HG03442 (cell line): ENCODE measurements around the gene LNX1.
"Not testable (repeated sequence)": the region's sequence is repeated elsewhere in the genome, so short reads cannot be mapped to it uniquely, and the experiment has no call there.

ENCODE experiments used
- ATAC-seq: cut with Tn5 transposase; IDR thresholded peaks from one replicate; pipeline ENCODE4 v1.9.1; 2021; ENCODE audit warnings: mild to moderate bottlenecking, moderate library complexity; ENCODE audit not compliant: unreplicated experiment

The LNX1 gene

GRCh38 chr4:53476232-53477037, 114.9 kb downstream of the LNX1 start:
- no peak for ATAC-seq

- not testable (repeated sequence) for ATAC-seq
Measured at GRCh38 chr4:53466576-53466975, 124.7 kb downstream of the LNX1 start.

- no peak for ATAC-seq
Measured at GRCh38 chr4:53465891-53466290, 125.4 kb downstream of the LNX1 start.

- no peak for ATAC-seq
Measured at GRCh38 chr4:53465281-53465680, 126.0 kb downstream of the LNX1 start.

- ATAC-seq: no peak
Measured at GRCh38 chr4:53463340-53463739, 127.9 kb downstream of the LNX1 start.

- ATAC-seq: no peak
Measured at GRCh38 chr4:53461244-53461643, 130.0 kb downstream of the LNX1 start.

- no peak for ATAC-seq
Measured at GRCh38 chr4:53459548-53459947, 131.7 kb downstream of the LNX1 start.

- no peak for ATAC-seq
Measured at GRCh38 chr4:53456178-53456577, 135.1 kb downstream of the LNX1 start.

- ATAC-seq: no peak
Measured at GRCh38 chr4:53455766-53456165, 135.5 kb downstream of the LNX1 start.

GRCh38 chr4:53453385-53453784, 137.9 kb downstream of the LNX1 start:
- no peak for ATAC-seq

- ATAC-seq: no peak
Measured at GRCh38 chr4:53450773-53451172, 140.5 kb downstream of the LNX1 start.

GRCh38 chr4:53444954-53445353, 146.3 kb downstream of the LNX1 start:
- no peak for ATAC-seq

GRCh38 chr4:53441564-53441963, 149.7 kb downstream of the LNX1 start:
- no peak for ATAC-seq

GRCh38 chr4:53436251-53436650, 155.0 kb downstream of the LNX1 start:
- ATAC-seq: no peak

- peak; percentile 88 for ATAC-seq
Measured at GRCh38 chr4:53432528-53433424, 158.5 kb downstream of the LNX1 start.

- no peak for ATAC-seq
Measured at GRCh38 chr4:53431052-53431451, 160.2 kb downstream of the LNX1 start.

GRCh38 chr4:53427366-53427765, 163.9 kb downstream of the LNX1 start:
- no peak for ATAC-seq

- no peak for ATAC-seq
Measured at GRCh38 chr4:53424280-53424679, 167.0 kb downstream of the LNX1 start.

GRCh38 chr4:53422367-53422766, 168.9 kb downstream of the LNX1 start:
- no peak for ATAC-seq

- no peak for ATAC-seq
Measured at GRCh38 chr4:53421791-53422190, 169.5 kb downstream of the LNX1 start.

GRCh38 chr4:53419208-53419607, 172.1 kb downstream of the LNX1 start:
- ATAC-seq: no peak

- not testable (repeated sequence) for ATAC-seq
Measured at GRCh38 chr4:53409479-53409878, 181.8 kb downstream of the LNX1 start.
